ENCODE measurements around the gene DRGX.

The DRGX gene

GRCh38 chr10:49408519-49409306 is 12.8 kb upstream of the DRGX start:
- in situ Hi-C loops (cut with MboI; ENCODE audit: low sequenced_read_pairs) = no loop called here

DNA sequence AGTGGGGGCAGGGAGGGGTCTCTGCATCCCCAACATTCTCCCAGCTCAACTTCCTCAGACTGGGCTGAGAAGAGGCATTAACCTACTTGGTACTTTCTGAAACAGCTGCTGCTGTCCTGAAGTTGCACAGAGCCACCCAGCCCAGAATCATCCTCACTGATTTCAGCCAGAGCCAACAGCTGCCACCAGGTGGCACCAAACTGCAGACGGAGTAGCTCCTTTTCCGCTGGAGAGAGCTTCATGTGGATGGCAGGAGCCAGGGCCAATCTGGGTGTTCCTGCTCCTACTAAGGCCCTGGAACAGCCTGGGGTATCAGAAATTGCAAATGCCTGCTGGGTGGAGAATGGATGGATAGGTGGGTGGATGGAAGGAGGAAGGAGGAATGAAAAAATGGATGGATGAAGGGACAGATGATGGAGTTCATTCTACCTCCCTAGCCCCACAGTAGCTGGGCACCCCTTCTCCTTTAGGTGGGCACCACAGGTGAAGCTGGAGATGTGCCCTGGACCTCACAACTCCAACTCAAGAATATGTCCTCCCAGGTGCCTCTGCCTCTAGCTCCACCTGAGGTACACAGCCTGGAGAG is 11.8 kb upstream of the DRGX start:
- in situ Hi-C loops (cut with MboI; ENCODE audit: low sequenced_read_pairs) = no loop called here

- in situ Hi-C loops (cut with MboI; ENCODE audit: low sequenced_read_pairs) = no loop called here
Observed at GRCh38 chr10:49407151-49407550, 11.3 kb upstream of the DRGX start.

GRCh38 chr10:49404321-49404878 is 8.5 kb upstream of the DRGX start:
- in situ Hi-C loops (cut with MboI; ENCODE audit: low sequenced_read_pairs) = no loop called here

GRCh38 chr10:49403363-49403762 is 7.5 kb upstream of the DRGX start:
- in situ Hi-C loops (cut with MboI; ENCODE audit: low sequenced_read_pairs) = no loop called here

DNA sequence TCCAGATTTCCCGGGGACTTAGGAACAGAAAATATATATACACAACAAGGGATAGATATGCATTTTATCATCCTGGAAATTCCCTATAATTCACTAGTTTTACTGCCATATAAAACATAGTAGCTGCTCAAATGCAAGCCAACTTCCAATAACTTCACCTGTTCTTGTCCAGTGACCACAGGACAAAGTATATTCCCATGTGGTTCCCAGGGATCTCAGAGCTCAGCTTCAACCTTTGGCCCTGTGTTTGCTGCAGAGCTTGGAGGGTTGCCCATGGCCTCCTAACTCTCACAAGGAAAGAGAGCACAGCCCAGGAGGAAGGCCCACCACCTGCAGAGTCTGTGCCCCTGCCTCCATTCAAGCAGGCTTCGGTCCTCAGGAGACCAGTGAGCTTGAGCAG is 4.5 kb upstream of the DRGX start:
- in situ Hi-C loops (cut with MboI; ENCODE audit: low sequenced_read_pairs) = no loop called here

DNA sequence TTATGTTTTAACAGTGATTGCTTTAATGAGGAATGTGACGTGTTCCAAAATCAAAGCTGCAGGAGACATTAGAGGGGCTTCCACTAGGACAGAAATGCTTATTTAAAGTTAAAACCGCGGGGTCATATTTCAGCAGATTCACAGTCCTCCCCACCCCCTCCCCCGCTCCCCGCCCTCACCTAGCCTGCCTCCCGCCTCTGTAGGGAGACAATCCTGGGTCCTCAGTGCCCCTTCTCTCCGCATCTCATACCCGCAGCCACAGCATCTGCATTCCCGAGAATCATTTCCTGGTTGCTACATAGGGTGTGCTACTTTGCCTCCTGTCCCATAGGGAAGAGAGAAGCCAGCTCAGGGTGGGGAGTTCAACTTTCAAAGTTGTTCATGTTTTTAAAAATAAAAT is 3.1 kb upstream of the DRGX start:
- in situ Hi-C loops (cut with MboI; ENCODE audit: low sequenced_read_pairs) = no loop called here

GRCh38 chr10:49398000-49398861 is 2.3 kb upstream of the DRGX start:
- in situ Hi-C loops (cut with MboI; ENCODE audit: low sequenced_read_pairs) = no loop called here

- in situ Hi-C loops (cut with MboI; ENCODE audit: low sequenced_read_pairs) = no loop called here
Observed at GRCh38 chr10:49397036-49397999, 1.4 kb upstream of the DRGX start.

DNA sequence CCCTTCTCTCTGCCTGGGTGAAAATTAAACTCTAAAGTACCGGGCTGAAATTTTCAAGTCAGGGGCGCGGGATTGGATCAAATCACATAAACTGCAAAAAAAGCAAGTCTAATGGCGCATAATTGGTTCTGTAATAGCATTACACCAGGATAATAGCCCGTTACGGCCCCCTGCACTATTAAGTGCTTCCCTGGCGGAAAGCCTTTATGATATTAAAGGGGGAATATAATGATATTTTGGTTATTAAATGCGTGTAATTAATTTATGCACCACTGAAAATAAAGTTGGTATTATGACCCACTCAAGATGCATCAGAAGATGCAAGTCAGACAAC is 744 bp upstream of the DRGX start:
- in situ Hi-C loops (cut with MboI; ENCODE audit: low sequenced_read_pairs) = no loop called here

DNA sequence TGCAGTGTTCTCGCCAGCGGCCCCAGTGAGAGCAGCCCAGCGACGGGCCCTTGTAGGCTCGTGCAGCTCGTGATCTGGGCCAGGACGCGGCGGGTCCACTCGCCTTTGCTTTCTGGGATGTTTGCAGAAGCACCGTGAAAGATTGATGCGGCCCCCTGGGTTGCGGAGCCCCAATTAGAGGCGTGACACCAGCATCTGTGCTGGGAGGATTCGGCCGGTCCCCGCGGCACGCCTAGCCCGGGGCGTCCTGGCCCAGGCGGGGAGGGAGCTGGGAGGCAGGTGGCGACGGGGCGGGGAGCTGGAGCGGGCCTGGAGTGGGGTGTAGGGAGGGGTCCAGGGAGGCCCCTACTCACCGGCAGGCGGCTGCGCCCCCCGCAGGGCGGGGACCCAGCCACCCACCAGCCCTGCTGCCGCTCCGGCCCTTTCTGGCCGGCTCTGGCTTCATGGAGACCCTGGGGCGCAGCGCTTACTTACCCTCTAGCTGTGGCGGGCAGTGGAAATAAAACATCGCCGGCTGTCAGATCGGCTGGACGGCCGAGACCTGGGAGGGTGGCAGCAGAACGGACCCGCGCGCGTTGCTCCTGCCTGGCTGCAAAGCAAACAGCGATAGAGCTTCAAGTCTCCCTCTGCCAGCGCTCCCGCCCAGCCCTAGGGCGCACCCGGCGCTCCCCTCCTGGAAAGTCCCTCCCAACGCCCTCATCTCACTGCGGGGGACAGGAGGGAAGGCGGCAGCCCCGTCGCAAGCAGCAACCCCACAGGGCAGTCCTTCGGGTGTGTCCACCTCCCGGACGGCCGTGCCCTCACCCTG is 752 bp downstream of the DRGX start:
- in situ Hi-C loops (cut with MboI; ENCODE audit: low sequenced_read_pairs) = no loop called here

- in situ Hi-C loops (cut with MboI; ENCODE audit: low sequenced_read_pairs) = no loop called here
Observed at GRCh38 chr10:49393757-49394156, 2.1 kb downstream of the DRGX start.

DNA sequence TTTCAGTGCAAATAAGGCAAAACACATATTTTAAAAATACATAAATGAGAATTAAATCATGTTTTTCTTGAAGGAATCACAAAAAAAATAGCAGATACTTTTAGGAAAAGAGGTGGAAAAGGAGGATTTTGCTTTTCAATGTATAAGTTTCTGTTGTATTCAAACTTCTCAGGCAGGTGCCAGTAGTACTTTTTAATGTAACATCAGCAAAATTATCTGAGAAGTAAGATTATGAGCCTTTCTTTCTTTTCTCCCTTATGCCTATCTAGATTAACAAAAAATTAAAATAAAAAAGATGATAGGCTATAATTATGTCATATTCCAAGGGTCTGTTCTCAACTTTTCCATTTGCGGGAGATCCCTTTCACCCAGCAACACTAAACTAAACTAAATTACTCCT is 2.6 kb downstream of the DRGX start:
- in situ Hi-C loops (cut with MboI; ENCODE audit: low sequenced_read_pairs) = no loop called here

DNA sequence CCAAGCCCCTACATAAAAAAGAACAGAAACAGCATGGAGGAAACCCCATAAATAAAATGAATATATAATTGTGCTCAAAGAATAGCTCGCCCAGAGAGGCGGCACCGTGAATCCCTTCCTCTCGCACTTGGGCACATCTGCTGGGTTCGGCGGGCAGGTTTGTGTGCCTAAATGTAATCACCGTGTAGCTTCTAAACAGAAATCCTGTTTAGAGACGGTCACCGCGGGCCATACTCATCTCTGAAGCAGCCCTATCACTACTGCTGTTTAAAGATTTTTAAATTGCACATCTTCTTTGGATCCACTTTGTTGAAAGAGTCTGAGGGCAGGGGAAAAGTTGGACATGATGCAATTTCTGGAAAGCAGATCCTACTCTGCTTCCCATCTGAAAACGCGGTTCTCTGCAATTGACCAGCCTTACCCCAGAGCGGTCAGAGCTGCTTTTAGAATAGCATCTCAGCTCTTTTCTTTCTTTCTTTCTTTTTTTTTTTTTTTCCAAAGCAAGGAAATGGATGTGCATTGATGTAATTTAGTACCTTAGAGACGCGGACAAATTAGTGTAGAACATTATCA is 6.4 kb downstream of the DRGX start:
- in situ Hi-C loops (cut with MboI; ENCODE audit: low sequenced_read_pairs) = no loop called here

DNA sequence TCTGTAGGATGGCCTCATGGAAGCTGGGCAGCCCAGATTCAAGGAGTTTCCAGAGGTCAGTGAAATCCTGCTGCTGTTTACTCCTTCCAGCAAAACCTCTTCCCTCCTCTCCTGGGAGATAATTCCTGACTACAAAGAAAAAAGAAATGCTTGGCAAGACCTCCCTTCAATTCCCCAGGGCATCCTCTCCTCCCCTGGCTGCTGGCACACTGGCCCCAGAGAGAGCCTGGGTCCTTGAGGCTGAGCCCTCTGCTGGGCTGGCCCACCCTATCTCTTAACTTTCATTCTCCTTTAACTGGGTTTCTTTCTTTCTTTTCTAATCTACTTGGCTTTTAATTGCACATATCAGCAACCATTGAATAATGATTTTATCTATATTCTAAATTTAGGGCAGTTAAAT is 7.7 kb downstream of the DRGX start:
- in situ Hi-C loops (cut with MboI; ENCODE audit: low sequenced_read_pairs) = no loop called here

- in situ Hi-C loops (cut with MboI; ENCODE audit: low sequenced_read_pairs) = no loop called here
Observed at GRCh38 chr10:49387071-49387470, 8.8 kb downstream of the DRGX start.

DNA sequence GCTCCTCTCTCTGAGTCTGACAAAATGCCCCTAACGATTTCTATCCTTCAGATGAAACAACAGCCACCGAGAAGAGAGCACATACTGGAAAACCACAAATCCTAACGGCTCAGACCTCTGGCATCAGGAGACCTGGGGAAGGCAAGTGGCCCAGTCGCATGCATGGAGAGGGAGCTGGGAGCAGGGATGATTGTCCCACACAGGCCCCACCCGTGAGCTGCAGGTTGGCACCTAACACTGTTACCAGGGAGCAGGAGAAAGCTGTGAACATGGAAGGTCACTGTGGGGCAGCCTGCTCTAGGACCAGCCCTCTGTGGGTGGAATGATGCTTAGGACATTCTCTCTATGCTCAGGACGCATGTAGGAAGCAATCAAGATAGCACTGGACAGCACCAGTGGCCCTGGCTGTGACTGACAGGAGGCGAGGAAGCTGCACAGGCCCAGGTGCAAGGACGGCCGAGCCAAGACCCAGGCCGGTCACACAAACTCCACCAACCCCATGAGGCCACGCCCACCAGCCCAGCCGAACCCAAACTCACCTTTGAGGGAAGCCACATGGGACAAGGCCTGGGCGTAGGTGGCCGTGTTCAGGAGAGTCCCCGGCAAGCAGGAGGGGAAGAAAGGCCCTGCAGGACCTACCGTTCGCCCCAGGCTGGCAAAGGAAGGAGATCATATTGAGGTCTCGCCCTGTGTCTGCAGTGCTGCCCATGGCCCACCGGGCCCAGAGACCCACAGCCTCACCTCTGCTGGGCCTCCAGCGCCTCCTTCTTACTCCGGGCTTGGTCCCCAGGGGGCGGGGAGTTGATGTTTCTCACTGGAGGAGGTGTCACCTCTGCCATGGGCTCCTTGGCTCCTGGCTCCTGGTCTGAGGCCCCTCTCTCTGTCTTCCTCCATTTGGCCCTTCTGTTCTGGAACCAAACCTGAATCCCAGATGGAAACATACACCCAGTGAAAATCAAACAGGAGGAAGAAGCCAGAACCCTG is 9.7 kb downstream of the DRGX start:
- in situ Hi-C loops (cut with MboI; ENCODE audit: low sequenced_read_pairs) = no loop called here

- in situ Hi-C loops (cut with MboI; ENCODE audit: low sequenced_read_pairs) = no loop called here
Observed at GRCh38 chr10:49384268-49384953, 11.5 kb downstream of the DRGX start.
